ENCODE results near the gene NES.

The NES gene, protein sequence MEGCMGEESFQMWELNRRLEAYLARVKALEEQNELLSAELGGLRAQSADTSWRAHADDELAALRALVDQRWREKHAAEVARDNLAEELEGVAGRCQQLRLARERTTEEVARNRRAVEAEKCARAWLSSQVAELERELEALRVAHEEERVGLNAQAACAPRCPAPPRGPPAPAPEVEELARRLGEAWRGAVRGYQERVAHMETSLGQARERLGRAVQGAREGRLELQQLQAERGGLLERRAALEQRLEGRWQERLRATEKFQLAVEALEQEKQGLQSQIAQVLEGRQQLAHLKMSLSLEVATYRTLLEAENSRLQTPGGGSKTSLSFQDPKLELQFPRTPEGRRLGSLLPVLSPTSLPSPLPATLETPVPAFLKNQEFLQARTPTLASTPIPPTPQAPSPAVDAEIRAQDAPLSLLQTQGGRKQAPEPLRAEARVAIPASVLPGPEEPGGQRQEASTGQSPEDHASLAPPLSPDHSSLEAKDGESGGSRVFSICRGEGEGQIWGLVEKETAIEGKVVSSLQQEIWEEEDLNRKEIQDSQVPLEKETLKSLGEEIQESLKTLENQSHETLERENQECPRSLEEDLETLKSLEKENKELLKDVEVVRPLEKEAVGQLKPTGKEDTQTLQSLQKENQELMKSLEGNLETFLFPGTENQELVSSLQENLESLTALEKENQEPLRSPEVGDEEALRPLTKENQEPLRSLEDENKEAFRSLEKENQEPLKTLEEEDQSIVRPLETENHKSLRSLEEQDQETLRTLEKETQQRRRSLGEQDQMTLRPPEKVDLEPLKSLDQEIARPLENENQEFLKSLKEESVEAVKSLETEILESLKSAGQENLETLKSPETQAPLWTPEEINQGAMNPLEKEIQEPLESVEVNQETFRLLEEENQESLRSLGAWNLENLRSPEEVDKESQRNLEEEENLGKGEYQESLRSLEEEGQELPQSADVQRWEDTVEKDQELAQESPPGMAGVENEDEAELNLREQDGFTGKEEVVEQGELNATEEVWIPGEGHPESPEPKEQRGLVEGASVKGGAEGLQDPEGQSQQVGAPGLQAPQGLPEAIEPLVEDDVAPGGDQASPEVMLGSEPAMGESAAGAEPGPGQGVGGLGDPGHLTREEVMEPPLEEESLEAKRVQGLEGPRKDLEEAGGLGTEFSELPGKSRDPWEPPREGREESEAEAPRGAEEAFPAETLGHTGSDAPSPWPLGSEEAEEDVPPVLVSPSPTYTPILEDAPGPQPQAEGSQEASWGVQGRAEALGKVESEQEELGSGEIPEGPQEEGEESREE (N-terminal part only)

DNA sequence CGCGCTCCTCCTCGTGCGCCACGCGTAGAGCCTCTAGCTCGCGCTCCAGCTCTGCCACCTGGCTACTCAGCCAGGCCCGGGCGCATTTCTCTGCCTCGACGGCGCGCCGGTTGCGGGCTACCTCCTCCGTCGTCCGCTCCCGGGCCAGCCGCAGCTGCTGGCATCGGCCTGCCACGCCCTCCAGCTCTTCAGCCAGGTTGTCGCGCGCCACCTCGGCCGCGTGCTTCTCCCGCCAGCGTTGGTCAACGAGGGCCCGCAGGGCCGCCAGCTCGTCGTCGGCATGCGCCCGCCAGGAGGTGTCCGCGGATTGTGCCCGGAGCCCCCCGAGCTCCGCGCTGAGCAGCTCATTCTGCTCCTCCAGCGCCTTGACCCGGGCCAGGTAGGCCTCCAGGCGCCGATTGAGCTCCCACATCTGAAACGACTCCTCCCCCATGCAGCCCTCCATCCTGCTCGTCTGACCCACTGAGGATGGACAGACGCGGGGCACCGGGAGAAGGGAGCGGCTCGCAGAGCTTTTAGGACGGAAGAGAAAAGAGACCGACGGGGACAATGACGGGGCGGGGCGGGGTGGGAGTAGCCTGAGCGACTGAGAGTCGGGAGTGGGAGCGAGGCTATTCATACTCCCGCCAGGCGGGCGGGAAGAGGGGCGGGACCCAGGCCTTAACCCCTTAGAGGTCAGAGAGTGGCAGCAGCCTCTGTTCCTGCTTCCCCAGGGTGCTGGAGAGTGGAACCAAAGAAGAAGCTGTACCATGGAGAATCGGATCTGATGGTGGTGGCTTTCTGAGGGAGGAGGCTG is at the start of gene NES:
NES (minus strand) TSS at position 588 of the 796 bp plus-strand sequence; CDS start at position 445, 143 bp downstream.
- no peak for DNase-seq (ENCODE audit: low read depth)
- peak within 1 kb of the TSS; percentile 55 for H3K4me3 ChIP-seq (ENCODE audit: control insufficient read depth, low read depth, low read length)
- TF ChIP-seq, protein P1, sequence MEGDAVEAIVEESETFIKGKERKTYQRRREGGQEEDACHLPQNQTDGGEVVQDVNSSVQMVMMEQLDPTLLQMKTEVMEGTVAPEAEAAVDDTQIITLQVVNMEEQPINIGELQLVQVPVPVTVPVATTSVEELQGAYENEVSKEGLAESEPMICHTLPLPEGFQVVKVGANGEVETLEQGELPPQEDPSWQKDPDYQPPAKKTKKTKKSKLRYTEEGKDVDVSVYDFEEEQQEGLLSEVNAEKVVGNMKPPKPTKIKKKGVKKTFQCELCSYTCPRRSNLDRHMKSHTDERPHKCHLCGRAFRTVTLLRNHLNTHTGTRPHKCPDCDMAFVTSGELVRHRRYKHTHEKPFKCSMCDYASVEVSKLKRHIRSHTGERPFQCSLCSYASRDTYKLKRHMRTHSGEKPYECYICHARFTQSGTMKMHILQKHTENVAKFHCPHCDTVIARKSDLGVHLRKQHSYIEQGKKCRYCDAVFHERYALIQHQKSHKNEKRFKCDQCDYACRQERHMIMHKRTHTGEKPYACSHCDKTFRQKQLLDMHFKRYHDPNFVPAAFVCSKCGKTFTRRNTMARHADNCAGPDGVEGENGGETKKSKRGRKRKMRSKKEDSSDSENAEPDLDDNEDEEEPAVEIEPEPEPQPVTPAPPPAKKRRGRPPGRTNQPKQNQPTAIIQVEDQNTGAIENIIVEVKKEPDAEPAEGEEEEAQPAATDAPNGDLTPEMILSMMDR (IDR thresholded peaks at IDR 0.05; ENCODE audit: control insufficient read depth, insufficient read depth, low read depth, low read length, missing control alignments) = no peak

DNA sequence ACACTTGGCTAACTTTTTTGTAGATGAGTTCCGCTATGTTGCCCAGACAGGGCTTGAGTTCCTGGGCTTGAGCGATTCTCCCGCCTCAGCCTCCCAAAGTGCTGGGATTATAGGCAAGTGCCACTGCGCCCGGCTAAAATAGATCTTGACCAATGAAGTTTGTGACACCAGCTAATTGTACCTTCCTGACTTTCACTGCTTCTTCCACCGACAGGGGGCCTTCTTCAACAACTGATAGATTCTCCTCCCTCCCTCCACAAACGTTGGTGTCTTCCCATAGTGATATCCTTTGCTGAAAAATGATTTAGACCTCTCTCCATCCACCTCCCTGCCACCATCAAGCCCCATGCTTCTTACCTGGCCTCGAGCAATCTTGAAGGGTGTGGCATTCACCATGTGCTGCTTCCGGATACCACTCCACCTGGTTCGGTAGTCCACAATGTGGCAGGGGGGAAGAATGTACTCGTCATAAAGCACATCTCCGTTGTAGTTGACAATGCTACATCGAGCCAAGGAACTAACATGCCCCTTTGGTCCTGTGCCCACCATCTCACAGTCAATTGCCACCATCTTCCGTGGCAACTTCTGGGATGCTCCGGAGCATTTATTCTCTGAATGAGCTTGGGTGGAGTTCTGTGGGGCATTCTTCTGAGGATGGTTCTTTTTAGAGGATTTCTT is 49.5 kb upstream of the NES start:
- TF ChIP-seq, protein P1 (IDR thresholded peaks at IDR 0.05; ENCODE audit: control insufficient read depth, insufficient read depth, low read depth, low read length, missing control alignments) = peak; percentile 69
- DNase-seq (ENCODE audit: low read depth) = no peak
- peak overlapping the region; percentile 91 for H3K4me3 ChIP-seq (ENCODE audit: control insufficient read depth, low read depth, low read length)

DNA sequence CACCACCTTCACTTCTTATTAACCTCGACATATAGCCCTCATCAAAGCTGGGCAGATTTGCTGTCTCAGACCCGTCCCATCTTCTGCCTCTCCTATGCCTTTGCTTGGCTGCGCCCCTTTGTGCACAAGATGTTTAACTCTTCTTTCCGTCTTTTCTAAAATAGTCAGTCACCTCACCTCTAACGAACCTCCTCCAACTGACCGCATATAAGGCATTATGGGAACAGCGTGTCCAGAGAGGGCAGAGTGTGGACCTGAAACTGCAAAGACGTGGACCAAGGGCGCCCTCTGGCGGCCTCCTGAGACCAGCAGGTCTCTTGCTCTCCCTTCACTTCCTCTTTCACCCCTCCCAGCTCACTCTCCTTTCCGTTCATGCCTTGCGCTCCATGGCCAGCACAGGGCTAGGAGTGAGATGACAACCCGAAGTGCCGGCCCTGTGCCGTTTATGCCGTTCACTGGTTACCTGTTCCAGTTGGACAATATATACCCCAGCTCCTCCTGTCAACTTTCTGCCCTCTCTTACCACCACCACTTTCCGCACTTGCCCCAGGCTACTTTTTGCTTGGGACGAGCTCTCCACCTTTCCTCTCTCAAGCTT is 48.6 kb upstream of the NES start:
- peak; percentile 70 for DNase-seq (ENCODE audit: low read depth)
- TF ChIP-seq, protein P1 (IDR thresholded peaks at IDR 0.05; ENCODE audit: control insufficient read depth, insufficient read depth, low read depth, low read length, missing control alignments) = peak; percentile 97
- H3K4me3 ChIP-seq (ENCODE audit: control insufficient read depth, low read depth, low read length) = peak overlapping the region; percentile 91

DNA sequence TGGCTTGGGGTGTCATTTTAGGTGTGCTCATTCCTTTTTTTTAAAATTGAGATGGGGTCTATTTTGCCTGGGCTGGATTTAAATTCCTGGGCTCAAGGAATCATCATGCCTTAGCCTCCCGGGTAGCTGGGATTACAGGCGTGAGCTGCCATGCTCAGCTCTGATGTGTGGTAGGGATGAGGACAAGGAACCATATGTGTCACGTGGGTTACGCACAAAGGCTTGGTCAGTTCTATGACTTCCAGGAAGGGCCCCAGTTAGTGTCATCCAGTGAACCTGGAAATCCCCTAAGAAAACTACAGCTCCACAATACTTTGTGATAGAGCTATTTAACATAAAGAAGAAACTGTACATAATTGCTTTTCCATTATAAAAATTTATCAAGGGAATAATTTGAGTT is 44.3 kb upstream of the NES start:
- no peak for DNase-seq (ENCODE audit: low read depth)
- no peak overlapping the region for H3K4me3 ChIP-seq (ENCODE audit: control insufficient read depth, low read depth, low read length)
- TF ChIP-seq, protein P1 (IDR thresholded peaks at IDR 0.05; ENCODE audit: control insufficient read depth, insufficient read depth, low read depth, low read length, missing control alignments) = no peak

DNA sequence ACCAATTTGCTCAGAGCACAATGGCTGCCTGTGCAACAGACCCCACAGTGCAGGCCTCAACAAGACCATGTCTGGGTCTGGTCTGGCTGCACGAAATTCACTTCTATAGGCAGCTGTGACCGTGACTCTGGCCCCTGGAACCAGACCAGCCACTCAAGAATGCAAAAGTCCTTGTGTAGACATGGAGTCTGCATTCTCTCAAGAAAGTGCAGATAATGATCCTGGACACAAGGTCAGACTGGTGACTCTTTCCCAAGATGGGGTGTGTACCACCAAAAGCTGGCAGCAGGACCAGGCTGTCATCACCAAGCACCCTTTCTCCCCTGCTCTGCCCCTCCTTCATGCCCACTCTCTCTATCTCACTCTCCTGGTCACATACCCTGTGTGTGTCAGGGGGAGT is 43.9 kb upstream of the NES start:
- DNase-seq (ENCODE audit: low read depth) = no peak
- H3K4me3 ChIP-seq (ENCODE audit: control insufficient read depth, low read depth, low read length) = no peak overlapping the region
- TF ChIP-seq, protein P1 (IDR thresholded peaks at IDR 0.05; ENCODE audit: control insufficient read depth, insufficient read depth, low read depth, low read length, missing control alignments) = no peak
